Thymus (tissue), 11 donors: ENCODE data around the gene INO80C. TPM values are rescaled to one million over a fixed set of nuclear protein-coding genes. Genes with fewer than 3 reads are reported as not detected.
A peak's percentile ranks its signal among the peaks of the same experiment; 100 is the strongest.

ENCODE experiments used
- DNase-seq, 9 donors: peaks; one replicate each; pipeline ENCODE4 v3.0.0-alpha.2; 2013; ENCODE audit warnings: low spot score in 9 of 9, low read depth in 6 of 9, missing footprints in 1 of 9
- H3K27ac ChIP-seq, 2 donors: one replicate each; pipeline ENCODE4 v1.5.1; 2013; ENCODE audit warnings: control low read depth in 1 of 2, low read depth in 1 of 2, low read length in 1 of 2, mild to moderate bottlenecking in 1 of 2, moderate library complexity in 1 of 2
- H3K27me3 ChIP-seq, 2 donors: one replicate each; pipeline ENCODE4 v1.5.1; 2013; ENCODE audit warnings: low read length in 1 of 2; ENCODE audit not compliant: control insufficient read depth in 2 of 2, insufficient read depth in 1 of 2
- H3K36me3 ChIP-seq, 2 donors: one replicate each; pipeline ENCODE4 v1.5.1; 2013; ENCODE audit warnings: low read length in 1 of 2, mild to moderate bottlenecking in 1 of 2, moderate library complexity in 1 of 2; ENCODE audit not compliant: control insufficient read depth in 2 of 2, insufficient read depth in 2 of 2
- H3K4me1 ChIP-seq, 2 donors: one replicate each; pipeline ENCODE4 v1.5.1; 2013; ENCODE audit warnings: low read length in 2 of 2; ENCODE audit not compliant: control insufficient read depth in 2 of 2, insufficient read depth in 2 of 2
- H3K4me3 ChIP-seq, 2 donors: one replicate each; pipeline ENCODE4 v1.5.1; 2013; ENCODE audit warnings: low read length in 2 of 2, control low read depth in 1 of 2, mild to moderate bottlenecking in 1 of 2
- H3K9me3 ChIP-seq, 2 donors: one replicate each; pipeline ENCODE4 v1.5.1; 2013; ENCODE audit warnings: low read length in 1 of 2, mild to moderate bottlenecking in 1 of 2; ENCODE audit not compliant: control insufficient read depth in 2 of 2, insufficient read depth in 1 of 2
- WGBS: extraction: QIAGEN DNeasy Blood & Tissue Kit; methylation state at CpG from one replicate; pipeline ENCODE4 v1.1.7; 2013; 5-methylcytosine and 5-hydroxymethylcytosine counted together
- polyA plus RNA-seq: library from polyadenylated mRNA; stranded (reverse); fragments of 200-250 nt; gene quantifications from one replicate; pipeline ENCODE4 v1.2.3, GENCODE V29; 2013
- total RNA-seq: library from RNA; stranded (reverse); fragments of 120-200 nt; gene quantifications from one replicate; pipeline ENCODE4 v1.2.4, GENCODE V29; 2013
- donor health status: healthy.

Gene INO80C
- total and polyA plus RNA-seq, 2 donors, result 7.1 to 32.6 TPM

DNA sequence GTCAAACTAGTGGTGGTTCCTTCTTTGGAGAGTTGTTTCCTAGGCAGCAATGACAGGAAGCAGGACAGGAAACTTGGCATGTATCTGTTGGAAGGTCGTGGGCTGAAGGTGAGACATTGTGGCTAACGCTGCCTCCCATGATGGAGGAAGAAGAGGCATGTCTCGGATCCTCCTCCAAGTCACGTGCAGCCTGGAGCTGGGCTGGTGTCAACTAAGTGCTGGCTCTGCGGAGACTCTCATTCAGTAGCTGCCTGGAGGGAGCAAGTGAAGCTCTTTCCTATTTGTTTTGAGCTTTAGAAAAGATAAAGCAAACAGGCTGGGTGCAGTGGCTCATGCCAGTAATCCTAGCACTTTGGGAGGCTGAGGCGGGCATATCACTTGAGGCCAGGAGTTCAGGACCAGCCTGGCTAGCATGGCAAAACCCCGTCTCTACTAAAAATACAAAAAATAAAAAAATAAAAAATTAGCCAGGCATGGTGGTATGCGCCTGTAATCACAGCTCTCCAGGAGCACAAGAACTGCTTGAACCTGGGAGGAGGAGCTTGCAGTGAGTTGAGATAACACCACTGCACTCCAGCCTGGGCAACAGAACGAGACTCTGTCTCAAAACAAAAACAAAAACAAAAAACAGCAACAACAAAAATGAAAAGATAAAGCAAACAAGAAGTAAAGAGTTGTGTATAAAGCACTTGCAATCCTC, 28.2 kb upstream of the INO80C start:
- Histone ChIP-seq H3K36me3 (no peaks in the 10 kb centered on the region), H3K27ac (peak overlapping the region in 1 of 2 donors; percentile 31), H3K4me3 (no peak overlapping the region), H3K9me3 (no peaks in the 10 kb centered on the region), H3K27me3 (no peaks in the 10 kb centered on the region), H3K4me1 (peaks cover 0 to 7% of the 10 kb centered on the region in 2 donors)
- whole genome bisulfite sequencing, result 44% methylated on average over 9 of the region's 9 CpGs
- DNase-seq, result no peak

DNA sequence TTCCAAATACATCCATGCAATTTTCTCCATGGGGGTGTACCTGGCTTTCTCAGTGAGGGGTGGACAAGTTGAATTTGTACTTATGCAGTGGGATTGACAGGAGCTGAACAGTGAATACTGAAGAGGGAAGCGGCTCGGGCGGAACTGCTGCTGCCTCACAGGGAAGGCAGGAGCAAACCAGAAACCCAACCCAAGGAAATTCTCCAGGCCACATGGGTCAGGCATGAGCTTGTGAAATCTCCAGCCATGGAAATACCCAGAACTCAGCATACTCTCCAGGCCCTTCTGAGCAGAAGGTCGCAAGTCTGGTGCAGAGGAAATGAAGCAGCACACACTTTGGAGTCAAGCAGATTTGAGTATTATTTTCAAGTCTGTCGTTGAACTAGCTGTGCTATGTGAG, 26.5 kb upstream of the INO80C start:
- H3K36me3 ChIP-seq, result no peaks in the 10 kb centered on the region
- WGBS, result 91% methylated on average over 5 of the region's 5 CpGs
- H3K27ac ChIP-seq, result no peak overlapping the region
- H3K27me3 ChIP-seq, result no peaks in the 10 kb centered on the region
- peaks cover 0 to 7% of the 10 kb centered on the region in 2 donors for H3K4me1 ChIP-seq
- no peak for DNase-seq
- H3K4me3 ChIP-seq, result no peak overlapping the region
- no peaks in the 10 kb centered on the region for H3K9me3 ChIP-seq

DNA sequence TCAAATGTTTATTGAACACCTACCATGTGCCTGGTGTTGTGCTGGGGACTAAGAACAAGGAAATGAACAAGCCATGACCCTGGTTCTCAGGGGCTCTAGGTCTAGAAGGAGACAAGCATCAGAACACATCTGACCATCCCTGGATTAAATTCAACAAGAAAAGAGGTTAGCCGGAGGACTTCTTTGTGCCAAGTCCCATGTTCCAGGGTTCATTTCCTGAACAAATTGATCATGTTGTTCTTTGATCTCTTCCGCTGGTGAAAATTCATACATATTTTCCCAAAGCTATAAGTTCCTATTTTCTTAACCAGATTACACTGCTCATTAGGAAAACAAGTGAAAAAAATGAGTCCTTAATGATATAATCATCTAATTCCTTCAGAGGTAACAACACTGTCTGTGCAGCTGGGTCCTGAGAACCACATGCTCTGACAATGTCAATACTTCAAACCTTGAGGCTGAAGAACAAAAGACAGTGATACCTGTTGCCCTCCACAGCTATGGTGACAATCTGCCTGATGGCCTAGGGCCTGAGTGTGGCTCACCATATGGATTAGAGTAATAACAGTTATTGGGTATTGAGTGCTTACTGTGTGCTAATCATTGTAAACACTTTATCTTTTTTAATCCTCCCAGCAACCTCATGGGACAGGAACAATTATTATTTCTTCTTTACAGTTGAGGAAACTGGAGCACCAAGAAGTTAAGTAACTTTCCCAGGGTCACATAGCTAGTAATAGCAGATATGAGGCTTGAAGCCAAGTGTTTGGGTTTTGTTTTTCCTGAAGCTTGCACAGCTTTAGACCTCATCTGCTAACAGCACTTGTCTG, 24.6 kb upstream of the INO80C start:
- Histone ChIP-seq H3K9me3 (no peaks in the 10 kb centered on the region), H3K4me1 (peaks cover 0 to 7% of the 10 kb centered on the region in 2 donors), H3K27me3 (no peaks in the 10 kb centered on the region), H3K36me3 (no peaks in the 10 kb centered on the region), H3K4me3 (no peak overlapping the region), H3K27ac (no peak overlapping the region)
- no peak for DNase-seq
- 98% methylated on average over 2 of the region's 2 CpGs for WGBS

DNA sequence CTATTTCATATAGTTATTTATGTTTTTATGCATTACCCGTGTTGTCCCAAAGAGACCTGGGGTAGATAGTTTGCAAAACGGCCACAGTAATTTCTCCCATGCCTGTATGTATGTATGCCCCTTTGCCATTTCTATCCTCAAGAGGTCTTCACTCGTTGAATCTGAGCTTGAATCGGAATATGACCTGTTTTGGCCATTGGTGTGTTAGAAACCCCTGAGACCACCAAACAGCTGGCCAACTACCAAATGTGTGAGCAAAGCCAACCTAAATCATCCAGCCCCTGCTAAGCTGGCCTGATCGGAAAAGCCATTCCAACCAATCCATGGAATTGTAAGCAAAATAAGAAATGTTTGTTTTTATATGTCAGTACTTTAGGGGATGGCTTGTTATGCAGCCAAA, 23.4 kb upstream of the INO80C start:
- Histone ChIP-seq H3K4me3 (no peak overlapping the region), H3K4me1 (peaks cover 0 to 6% of the 10 kb centered on the region in 2 donors), H3K9me3 (no peaks in the 10 kb centered on the region), H3K27me3 (no peaks in the 10 kb centered on the region), H3K36me3 (no peaks in the 10 kb centered on the region), H3K27ac (no peak overlapping the region)
- DNase-seq, result no peak
- 98% methylated on average over 5 of the region's 5 CpGs for WGBS

DNA sequence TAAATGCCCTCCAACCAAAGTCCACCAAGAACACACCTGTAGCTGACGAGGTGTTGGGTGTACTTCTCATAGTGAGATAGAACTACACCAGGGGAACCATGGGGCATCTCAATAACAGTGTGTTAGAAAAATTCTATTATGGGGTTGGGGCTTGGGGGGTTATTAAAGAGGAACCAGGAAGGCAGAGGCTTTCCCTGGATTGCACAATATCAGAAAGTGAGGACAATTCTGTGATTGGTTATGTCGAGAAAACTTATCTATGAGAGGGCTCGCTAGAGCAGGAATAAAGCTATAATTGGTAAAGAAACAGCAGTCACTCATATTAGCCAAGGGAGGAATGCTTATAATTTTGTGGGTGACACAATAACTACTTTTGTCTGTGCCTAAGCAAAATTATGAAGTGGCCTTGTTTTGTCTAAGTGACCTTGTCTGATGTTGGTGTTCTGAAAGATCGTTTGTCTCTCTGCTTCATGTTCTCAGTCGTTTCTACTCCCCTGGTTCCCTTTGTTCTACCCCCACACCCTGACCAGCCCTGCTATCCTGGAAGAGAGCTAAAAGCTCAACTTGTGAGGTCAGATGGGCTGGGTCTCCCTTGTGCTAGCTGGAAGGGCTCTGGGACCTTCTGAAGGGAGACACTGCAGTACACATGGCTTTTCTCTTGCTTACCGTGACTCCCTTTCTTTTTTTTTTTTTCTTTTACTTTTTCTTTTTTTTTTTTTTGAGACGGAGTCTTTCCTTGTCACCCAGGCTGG, 21.6 kb upstream of the INO80C start:
- WGBS, result 97% methylated on average over 7 of the region's 7 CpGs
- H3K27ac ChIP-seq, result no peak overlapping the region

DNA sequence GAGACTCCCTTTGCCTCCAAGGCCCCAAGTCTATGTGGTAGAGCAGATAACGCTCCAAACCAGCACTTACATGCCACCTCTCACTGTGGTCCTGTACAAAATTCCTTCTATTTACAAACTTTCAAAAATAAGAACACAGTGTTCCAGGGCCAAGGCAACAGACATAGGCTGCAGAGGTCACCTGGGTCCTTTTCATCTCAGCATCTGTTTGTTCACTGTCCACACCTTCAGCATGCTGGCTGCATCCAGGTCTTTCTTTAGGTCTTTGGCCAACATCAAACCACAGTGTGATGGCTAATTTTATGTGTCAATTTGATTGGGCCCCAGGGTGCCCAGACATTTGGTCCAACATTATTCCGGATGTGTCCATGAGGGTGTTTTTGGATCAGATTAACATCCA, 20.0 kb upstream of the INO80C start:
- Histone ChIP-seq H3K9me3 (no peaks in the 10 kb centered on the region), H3K4me3 (no peak overlapping the region), H3K27me3 (no peaks in the 10 kb centered on the region), H3K4me1 (no peaks in the 10 kb centered on the region), H3K27ac (no peak overlapping the region), H3K36me3 (no peaks in the 10 kb centered on the region)
- DNase-seq, result no peak
- WGBS, result 98% methylated on average over 2 of the region's 2 CpGs

More for the DNA sequence above, 21.6 kb upstream of the INO80C start:
- Histone ChIP-seq H3K4me3 (no peak overlapping the region), H3K36me3 (no peaks in the 10 kb centered on the region), H3K9me3 (no peaks in the 10 kb centered on the region), H3K27me3 (no peaks in the 10 kb centered on the region), H3K4me1 (no peaks in the 10 kb centered on the region)
- DNase-seq, result no peak

DNA sequence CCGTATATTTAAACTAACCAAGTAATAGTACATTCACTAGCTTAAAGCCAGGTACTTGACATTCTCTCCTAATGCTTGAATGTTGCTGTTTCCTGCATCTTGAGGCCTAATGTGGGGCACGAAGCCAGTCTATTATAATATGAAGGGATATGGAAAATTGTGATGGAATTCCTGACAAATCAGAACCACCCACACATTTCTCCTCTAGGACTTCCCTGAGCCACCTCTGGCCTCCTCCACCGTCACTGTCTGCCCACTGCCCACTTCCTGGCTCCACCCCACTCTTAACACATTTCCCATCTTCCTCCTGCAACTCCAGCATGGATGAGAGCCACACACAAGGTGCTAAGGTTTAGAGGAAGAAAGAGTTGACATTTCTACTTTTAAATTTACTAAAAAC, 19.0 kb upstream of the INO80C start:
- no peak overlapping the region for H3K27ac ChIP-seq
- no peaks in the 10 kb centered on the region for H3K27me3 ChIP-seq
- no peak for DNase-seq

DNA sequence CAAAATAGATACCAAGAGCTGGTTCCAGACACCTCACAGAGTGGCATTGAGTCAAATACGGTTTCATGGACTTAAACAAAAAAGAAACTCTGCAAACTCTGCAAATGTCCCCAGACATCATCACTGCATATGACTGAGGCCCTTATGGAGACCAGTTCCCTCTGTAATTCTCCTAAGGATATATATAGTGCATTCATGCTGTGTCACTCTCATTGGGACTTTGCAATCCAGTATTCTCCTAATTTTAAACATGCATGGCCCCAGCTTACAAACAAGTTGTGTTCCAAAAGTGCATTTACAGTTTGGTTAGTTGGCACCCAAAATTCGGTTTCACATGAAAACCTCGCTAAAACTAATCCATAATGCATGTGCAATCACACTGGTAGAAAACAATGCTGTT, 18.6 kb upstream of the INO80C start:
- no peaks in the 10 kb centered on the region for H3K36me3 ChIP-seq
- no peaks in the 10 kb centered on the region for H3K4me1 ChIP-seq
- 96% methylated on average over 3 of the region's 3 CpGs for WGBS
- H3K27me3 ChIP-seq, result no peaks in the 10 kb centered on the region
- no peak overlapping the region for H3K27ac ChIP-seq
- H3K4me3 ChIP-seq, result no peak overlapping the region
- H3K9me3 ChIP-seq, result no peaks in the 10 kb centered on the region
- no peak for DNase-seq

More for the DNA sequence above, 19.0 kb upstream of the INO80C start:
- Histone ChIP-seq H3K4me3 (no peak overlapping the region), H3K36me3 (no peaks in the 10 kb centered on the region), H3K4me1 (no peaks in the 10 kb centered on the region), H3K9me3 (no peaks in the 10 kb centered on the region)
- 92% methylated on average over 3 of the region's 3 CpGs for WGBS
